Calu3 (cell line): Measurements from ENCODE around the gene MGA. TPM values are rescaled to one million over a fixed set of nuclear protein-coding genes. Genes with fewer than 3 reads are reported as not detected.
"Not testable (repeated sequence)": the region's sequence is repeated elsewhere in the genome, so short reads cannot be mapped to it uniquely, and the experiment has no call there.

Source experiments
- BruUV-seq: library from RNA; stranded (reverse); fragments of 400-500 nt; replicated peaks from 2 replicates; lab custom pipeline; 2021; lab: Mats Ljungman, UMichigan
- CTCF ChIA-PET: fragments of 300-600 bp; sonication (Branson Sonifier 250); formaldehyde crosslinking; loops from one replicate; lab custom pipeline; 2022; ENCODE audit warnings: antibody characterized with exemption; lab: Charles Lee
- DNase-seq: peaks from one replicate; pipeline ENCODE4 v3.0.0; 2022
- H3K27ac Mint-ChIP-seq: one replicate; pipeline ENCODE4 v1.8.0; 2022; ENCODE audit warnings: mixed read lengths; ENCODE audit not compliant: unreplicated experiment
- H3K27me3 Mint-ChIP-seq: one replicate; pipeline ENCODE4 v1.8.0; 2022; ENCODE audit warnings: mixed read lengths; ENCODE audit not compliant: unreplicated experiment
- H3K36me3 Mint-ChIP-seq: one replicate; pipeline ENCODE4 v1.8.0; 2022; ENCODE audit warnings: mild to moderate bottlenecking, moderate library complexity, mixed read lengths; ENCODE audit not compliant: insufficient read depth, unreplicated experiment
- H3K4me1 Mint-ChIP-seq: one replicate; pipeline ENCODE4 v1.8.0; 2022; ENCODE audit warnings: mild to moderate bottlenecking, low read depth, mixed read lengths; ENCODE audit not compliant: unreplicated experiment
- H3K4me3 Mint-ChIP-seq: one replicate; pipeline ENCODE4 v1.8.0; 2022; ENCODE audit warnings: mild to moderate bottlenecking, low read depth, moderate library complexity, mixed read lengths; ENCODE audit not compliant: unreplicated experiment
- H3K9me3 Mint-ChIP-seq: one replicate; pipeline ENCODE4 v1.8.0; 2022; ENCODE audit warnings: low read depth, mixed read lengths; ENCODE audit not compliant: unreplicated experiment
- intact Hi-C: fragments of 100-400 bp; cut with micrococcal nuclease; formaldehyde crosslinking; loops from one replicate; pipeline ENCODE4 v1.10.0; 2022; ENCODE audit not compliant: unreplicated experiment
- total RNA-seq: library from RNA; stranded (reverse); gene quantifications from 2 replicates; pipeline ENCODE4 v1.2.3, GENCODE V29; 2022
- TF ChIP-seq, protein P1 (sequence below): fragments of 200-600 bp; IDR thresholded peaks from one replicate; pipeline ENCODE4 v1.8.0; 2022; ENCODE audit warnings: antibody characterized with exemption; ENCODE audit not compliant: unreplicated experiment

MGA gene
- total RNA-seq, 1 experiment from 2014 or later, result 26.4 TPM

GRCh38 chr15:41734079-41734478 lies 73.9 kb downstream of the MGA start:
- Mint-ChIP-seq H3K27ac (no peak overlapping the region), H3K27me3 (no peaks in the 10 kb centered on the region), H3K9me3 (no peaks in the 10 kb centered on the region), H3K4me1 (no peaks in the 10 kb centered on the region), H3K36me3 (peaks cover 6% of the 10 kb centered on the region), H3K4me3 (no peak overlapping the region)
- DNase-seq, result no peak
- no TSS peak for BruUV-seq
- CTCF ChIA-PET, result no interaction called here
- intact Hi-C loops, result no loop called here
- TF ChIP-seq, protein P1, sequence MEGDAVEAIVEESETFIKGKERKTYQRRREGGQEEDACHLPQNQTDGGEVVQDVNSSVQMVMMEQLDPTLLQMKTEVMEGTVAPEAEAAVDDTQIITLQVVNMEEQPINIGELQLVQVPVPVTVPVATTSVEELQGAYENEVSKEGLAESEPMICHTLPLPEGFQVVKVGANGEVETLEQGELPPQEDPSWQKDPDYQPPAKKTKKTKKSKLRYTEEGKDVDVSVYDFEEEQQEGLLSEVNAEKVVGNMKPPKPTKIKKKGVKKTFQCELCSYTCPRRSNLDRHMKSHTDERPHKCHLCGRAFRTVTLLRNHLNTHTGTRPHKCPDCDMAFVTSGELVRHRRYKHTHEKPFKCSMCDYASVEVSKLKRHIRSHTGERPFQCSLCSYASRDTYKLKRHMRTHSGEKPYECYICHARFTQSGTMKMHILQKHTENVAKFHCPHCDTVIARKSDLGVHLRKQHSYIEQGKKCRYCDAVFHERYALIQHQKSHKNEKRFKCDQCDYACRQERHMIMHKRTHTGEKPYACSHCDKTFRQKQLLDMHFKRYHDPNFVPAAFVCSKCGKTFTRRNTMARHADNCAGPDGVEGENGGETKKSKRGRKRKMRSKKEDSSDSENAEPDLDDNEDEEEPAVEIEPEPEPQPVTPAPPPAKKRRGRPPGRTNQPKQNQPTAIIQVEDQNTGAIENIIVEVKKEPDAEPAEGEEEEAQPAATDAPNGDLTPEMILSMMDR, result no peak

DNA sequence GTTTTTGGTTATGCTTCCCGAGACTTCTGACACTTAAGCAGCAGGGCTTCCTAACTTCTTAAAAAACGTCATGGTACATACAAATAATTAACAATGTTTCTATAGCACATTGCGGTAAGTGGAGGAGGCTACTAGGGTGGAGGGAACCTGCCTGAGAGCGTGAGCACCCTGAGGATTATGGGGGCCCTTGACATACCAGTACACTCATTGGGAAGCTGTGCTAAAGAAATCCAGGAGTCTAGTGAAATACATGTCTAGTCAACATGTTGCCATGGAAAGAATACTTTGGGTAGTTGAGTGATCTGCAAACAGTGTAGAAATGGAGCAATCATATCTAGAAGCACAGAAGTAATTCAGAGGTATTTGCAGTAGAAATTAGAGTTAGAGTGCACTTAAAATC lies 74.8 kb downstream of the MGA start:
- Mint-ChIP-seq H3K27ac (no peak overlapping the region), H3K9me3 (no peaks in the 10 kb centered on the region), H3K4me3 (no peak overlapping the region), H3K36me3 (peaks cover 6% of the 10 kb centered on the region), H3K4me1 (no peaks in the 10 kb centered on the region), H3K27me3 (no peaks in the 10 kb centered on the region)
- DNase-seq, result no peak
- CTCF ChIA-PET, result no interaction called here
- TF ChIP-seq, protein P1, result no peak
- BruUV-seq, result no TSS peak
- intact Hi-C loops, result no loop called here

- intact Hi-C loops, H3K36me3 Mint-ChIP-seq, H3K4me1 Mint-ChIP-seq, H3K4me3 Mint-ChIP-seq, DNase-seq, H3K27ac Mint-ChIP-seq, H3K9me3 Mint-ChIP-seq, H3K27me3 Mint-ChIP-seq, BruUV-seq: not testable (repeated sequence)
- CTCF ChIA-PET, result interaction anchor here (0.7 kb wide), 1 partner anchor 88 kb away, joined by 3 read pairs; no protein-coding TSS in a partner anchor
Measured at GRCh38 chr15:41735492-41735891, 75.3 kb downstream of the MGA start.

DNA sequence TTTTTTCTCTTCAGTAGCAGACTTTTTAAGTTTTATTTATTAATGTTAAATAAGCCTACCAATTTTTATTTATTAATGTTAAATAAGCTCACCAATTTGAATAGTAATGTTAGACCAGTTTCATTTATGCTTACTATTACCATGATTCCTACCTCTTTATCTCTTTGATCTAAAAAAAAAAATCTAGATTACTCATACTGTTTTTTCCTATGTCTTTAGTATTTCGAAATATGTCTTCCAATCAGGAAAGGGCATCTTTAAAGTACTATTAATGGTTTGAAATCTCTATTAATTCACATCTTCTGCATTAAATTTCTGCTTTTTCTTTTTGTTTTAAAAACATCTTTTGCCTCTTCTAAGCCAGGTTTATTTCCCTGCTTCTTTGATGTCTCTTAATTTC lies 86.6 kb downstream of the MGA start:
- peaks cover 4% of the 10 kb centered on the region for H3K36me3 Mint-ChIP-seq
- intact Hi-C loops, result no loop called here

GRCh38 chr15:41756198-41756597 lies 96.0 kb downstream of the MGA start:
- no TSS peak for BruUV-seq
- H3K4me1 Mint-ChIP-seq, result no peaks in the 10 kb centered on the region
- intact Hi-C loops, result no loop called here
- DNase-seq, result no peak
- no peak overlapping the region for H3K4me3 Mint-ChIP-seq
- H3K27me3 Mint-ChIP-seq, result no peaks in the 10 kb centered on the region
- H3K27ac Mint-ChIP-seq, result no peak overlapping the region
- no peaks in the 10 kb centered on the region for H3K9me3 Mint-ChIP-seq
- H3K36me3 Mint-ChIP-seq, result peaks cover 13% of the 10 kb centered on the region
- TF ChIP-seq, protein P1, result no peak
- CTCF ChIA-PET, result no interaction called here

More for the DNA sequence above, 86.6 kb downstream of the MGA start:
- no peak overlapping the region for H3K27ac Mint-ChIP-seq
- H3K9me3 Mint-ChIP-seq, result no peaks in the 10 kb centered on the region
- DNase-seq, result no peak
- H3K4me1 Mint-ChIP-seq, result no peaks in the 10 kb centered on the region
- no peaks in the 10 kb centered on the region for H3K27me3 Mint-ChIP-seq
- TF ChIP-seq, protein P1, result no peak
- CTCF ChIA-PET, result interaction anchor here (1.2 kb wide), 1 partner anchor 28 kb away, joined by 3 read pairs; the partner anchor contains the start of gene MAPKBP1
- no TSS peak for BruUV-seq
- H3K4me3 Mint-ChIP-seq, result no peak overlapping the region
